ENCODE data around the gene OPN3.
"Not testable (repeated sequence)": the region's sequence is repeated elsewhere in the genome, so short reads cannot be mapped to it uniquely, and the experiment has no call there.

The OPN3 gene

GRCh38 chr1:241640149-241640866, at the start of gene OPN3, which contains the start of gene CHML:
OPN3 (minus strand) TSS chr1:241640369; CDS start chr1:241640254, 115 bp downstream.
CHML (minus strand) TSS chr1:241640369; CDS start chr1:241635766, 4,603 bp downstream.
- Histone ChIP-seq H3K36me3 (ENCODE audit: control insufficient read depth, insufficient read depth, low read length) (peaks cover 2% of the 10 kb centered on the region; the same call in 1 of the 2 replicates), H3K4me3 (replicated peaks; ENCODE audit: low read depth, low read length) (peak within 1 kb of the TSS; percentile 98), H3K27me3 (replicated peaks; ENCODE audit: control insufficient read depth, insufficient read depth, low read length) (no peaks in the 10 kb centered on the region)
- no peak for TF ChIP-seq CTCF (IDR thresholded peaks at IDR 0.05; ENCODE audit: insufficient read depth, low read length, poor library complexity, severe bottlenecking)
- peak; percentile 94 for DNase-seq (ENCODE audit: extremely low read depth, insufficient read length)

- TF ChIP-seq CTCF (IDR thresholded peaks at IDR 0.05; ENCODE audit: insufficient read depth, low read length, poor library complexity, severe bottlenecking): no peak
- H3K27me3 ChIP-seq (replicated peaks; ENCODE audit: control insufficient read depth, insufficient read depth, low read length): no peaks in the 10 kb centered on the region
- DNase-seq (ENCODE audit: extremely low read depth, insufficient read length): no peak
- no peaks in the 10 kb centered on the region for H3K36me3 ChIP-seq (ENCODE audit: control insufficient read depth, insufficient read depth, low read length)
- no peak overlapping the region for H3K4me3 ChIP-seq (replicated peaks; ENCODE audit: low read depth, low read length)
Measured at GRCh38 chr1:241688940-241689368, 48.8 kb upstream of the OPN3 start.

- Histone ChIP-seq H3K36me3 (ENCODE audit: control insufficient read depth, insufficient read depth, low read length) (no peaks in the 10 kb centered on the region), H3K4me3 (replicated peaks; ENCODE audit: low read depth, low read length) (no peak overlapping the region), H3K27me3 (replicated peaks; ENCODE audit: control insufficient read depth, insufficient read depth, low read length) (no peaks in the 10 kb centered on the region; the same call in 1 of the 2 replicates)
- TF ChIP-seq CTCF (IDR thresholded peaks at IDR 0.05; ENCODE audit: insufficient read depth, low read length, poor library complexity, severe bottlenecking): no peak
- no peak for DNase-seq (ENCODE audit: extremely low read depth, insufficient read length)
Measured at GRCh38 chr1:241684108-241684507, 43.9 kb upstream of the OPN3 start.

- no peak for DNase-seq (ENCODE audit: extremely low read depth, insufficient read length)
- no peak overlapping the region for H3K4me3 ChIP-seq (replicated peaks; ENCODE audit: low read depth, low read length)
- no peaks in the 10 kb centered on the region; the same call in 1 of the 2 replicates for H3K27me3 ChIP-seq (replicated peaks; ENCODE audit: control insufficient read depth, insufficient read depth, low read length)
- H3K36me3 ChIP-seq (ENCODE audit: control insufficient read depth, insufficient read depth, low read length): no peaks in the 10 kb centered on the region
- TF ChIP-seq CTCF (IDR thresholded peaks at IDR 0.05; ENCODE audit: insufficient read depth, low read length, poor library complexity, severe bottlenecking): no peak
Measured at GRCh38 chr1:241682921-241683320, 42.8 kb upstream of the OPN3 start.

GRCh38 chr1:241681861-241682448, 41.8 kb upstream of the OPN3 start:
- H3K4me3 ChIP-seq (replicated peaks; ENCODE audit: low read depth, low read length); H3K27me3 ChIP-seq (replicated peaks; ENCODE audit: control insufficient read depth, insufficient read depth, low read length); H3K36me3 ChIP-seq (ENCODE audit: control insufficient read depth, insufficient read depth, low read length); DNase-seq (ENCODE audit: extremely low read depth, insufficient read length): not testable (repeated sequence)

GRCh38 chr1:241679961-241680360, 39.8 kb upstream of the OPN3 start:
- Histone ChIP-seq H3K27me3 (replicated peaks; ENCODE audit: control insufficient read depth, insufficient read depth, low read length) (no peaks in the 10 kb centered on the region; the same call in 1 of the 2 replicates), H3K36me3 (ENCODE audit: control insufficient read depth, insufficient read depth, low read length) (no peaks in the 10 kb centered on the region), H3K4me3 (replicated peaks; ENCODE audit: low read depth, low read length) (no peak overlapping the region)
- no peak for TF ChIP-seq CTCF (IDR thresholded peaks at IDR 0.05; ENCODE audit: insufficient read depth, low read length, poor library complexity, severe bottlenecking)
- no peak for DNase-seq (ENCODE audit: extremely low read depth, insufficient read length)
